Fibroblast of skin of scalp (primary cell): Measurements from ENCODE around the gene SMURF1. TPM values are rescaled to one million over a fixed set of nuclear protein-coding genes. Genes with fewer than 3 reads are reported as not detected.
A peak's percentile ranks its signal among the peaks of the same experiment; 100 is the strongest.
"Not testable (repeated sequence)": the region's sequence is repeated elsewhere in the genome, so short reads cannot be mapped to it uniquely, and the experiment has no call there.

ENCODE experiments used
- DNase-seq: peaks from one replicate; pipeline ENCODE4 v3.0.0-alpha.2; 2013
- polyA plus RNA-seq, 2 experiments: library from polyadenylated mRNA; unstranded; fragments of 120-200 nt; gene quantifications; one replicate each; pipeline ENCODE4 v1.2.1, GENCODE V29; 2013; ENCODE audit not compliant: insufficient read length in 2 of 2

The SMURF1 gene
- polyA plus RNA-seq (2013, experiment 1 of 2; ENCODE audit: insufficient read length), result 17.1 TPM
- 16.5 TPM for polyA plus RNA-seq (2013, experiment 2 of 2; ENCODE audit: insufficient read length)

- peak; percentile 77 for DNase-seq
Observed at GRCh38 chr7:99143853-99144672, at the start of gene SMURF1. SMURF1 (minus strand) TSS chr7:99144108; CDS start chr7:99143780, 328 bp downstream.

GRCh38 chr7:99191869-99192596 lies 48.1 kb upstream of the SMURF1 start:
- no peak for DNase-seq

GRCh38 chr7:99190359-99191009 lies 46.6 kb upstream of the SMURF1 start:
- no peak for DNase-seq

- no peak for DNase-seq
Observed at GRCh38 chr7:99189222-99189621, 45.3 kb upstream of the SMURF1 start.

GRCh38 chr7:99188221-99188620 lies 44.3 kb upstream of the SMURF1 start:
- no peak for DNase-seq

GRCh38 chr7:99184532-99185218 lies 40.8 kb upstream of the SMURF1 start:
- DNase-seq, result no peak

- no peak for DNase-seq
Observed at GRCh38 chr7:99180067-99180650, 36.3 kb upstream of the SMURF1 start.

GRCh38 chr7:99177165-99177564 lies 33.3 kb upstream of the SMURF1 start:
- DNase-seq, result no peak

GRCh38 chr7:99173787-99174186 lies 29.9 kb upstream of the SMURF1 start:
- no peak for DNase-seq

GRCh38 chr7:99171731-99172130 lies 27.8 kb upstream of the SMURF1 start:
- DNase-seq, result no peak

GRCh38 chr7:99170730-99171074 lies 26.8 kb upstream of the SMURF1 start:
- DNase-seq, result no peak

GRCh38 chr7:99170065-99170729 lies 26.3 kb upstream of the SMURF1 start:
- DNase-seq, result no peak

GRCh38 chr7:99167072-99167471 lies 23.2 kb upstream of the SMURF1 start:
- no peak for DNase-seq

GRCh38 chr7:99165816-99166215 lies 21.9 kb upstream of the SMURF1 start:
- DNase-seq, result no peak

- DNase-seq, result not testable (repeated sequence)
Observed at GRCh38 chr7:99163669-99164068, 19.8 kb upstream of the SMURF1 start.

- DNase-seq, result no peak
Observed at GRCh38 chr7:99156649-99157048, 12.7 kb upstream of the SMURF1 start.

GRCh38 chr7:99155211-99155610 lies 11.3 kb upstream of the SMURF1 start:
- no peak for DNase-seq

GRCh38 chr7:99146979-99147378 lies 3.1 kb upstream of the SMURF1 start:
- DNase-seq, result no peak

- DNase-seq, result no peak
Observed at GRCh38 chr7:99143521-99143852, 421 bp downstream of the SMURF1 start.

- DNase-seq, result peak; percentile 95
Observed at GRCh38 chr7:99142727-99143520, 984 bp downstream of the SMURF1 start.
